Karpas-422 (cell line): Measurements from ENCODE around the gene CCNQ. TPM values are rescaled to one million over a fixed set of nuclear protein-coding genes. Genes with fewer than 3 reads are reported as not detected.
A peak's percentile ranks its signal among the peaks of the same experiment; 100 is the strongest.

Source experiments
- DNase-seq: peaks from one replicate; pipeline ENCODE4 v3.0.0-alpha.2; 2015
- H2AFZ ChIP-seq: fragments of 200-600 bp; sonication (generic); 2 replicates; pipeline ENCODE4 v1.6.1; 2014; ENCODE audit warnings: antibody characterized with exemption, low read length, mixed read lengths
- H3K27ac ChIP-seq: fragments of 200-600 bp; sonication (generic); 2 replicates; pipeline ENCODE4 v1.5.1; 2014; ENCODE audit warnings: mild to moderate bottlenecking, low read length, moderate library complexity
- H3K27me3 ChIP-seq: fragments of 200-600 bp; sonication (generic); 2 replicates; pipeline ENCODE4 v1.6.1; 2014; ENCODE audit warnings: low read length, mixed read lengths
- H3K36me3 ChIP-seq: fragments of 200-600 bp; sonication (generic); 2 replicates; pipeline ENCODE4 v1.6.1; 2014; ENCODE audit warnings: low read length, mixed read lengths; ENCODE audit not compliant: insufficient read depth
- H3K4me1 ChIP-seq: fragments of 200-600 bp; sonication (generic); 2 replicates; pipeline ENCODE4 v1.6.1; 2014; ENCODE audit warnings: mild to moderate bottlenecking, low read length, mixed read lengths
- H3K4me2 ChIP-seq: fragments of 200-600 bp; sonication (generic); 2 replicates; pipeline ENCODE4 v1.6.1; 2014; ENCODE audit warnings: low read length, low read depth, mild to moderate bottlenecking; ENCODE audit not compliant: poor library complexity, severe bottlenecking
- H3K4me3 ChIP-seq: fragments of 200-600 bp; sonication (generic); 2 replicates; pipeline ENCODE4 v1.5.1; 2014; ENCODE audit warnings: mild to moderate bottlenecking, antibody characterized with exemption, low read length, mixed read lengths
- H3K79me2 ChIP-seq: fragments of 200-600 bp; sonication (generic); 2 replicates; pipeline ENCODE4 v1.6.1; 2014; ENCODE audit warnings: mild to moderate bottlenecking, low read length, mixed read lengths
- H3K9ac ChIP-seq: fragments of 200-600 bp; sonication (generic); 2 replicates; pipeline ENCODE4 v1.6.0; 2014; ENCODE audit warnings: low read length
- H3K9me2 ChIP-seq: fragments of 200-600 bp; sonication (generic), shearing (Covaris generic); replicated peaks from 2 replicates; pipeline ENCODE4 v1.6.0; 2014; ENCODE audit warnings: mild to moderate bottlenecking, low read length, moderate library complexity; ENCODE audit not compliant: insufficient read depth
- H3K9me3 ChIP-seq: fragments of 300-700, 200-600 bp; sonication (generic); 2 replicates; pipeline ENCODE4 v1.6.1; 2014; ENCODE audit warnings: low read length, mixed read lengths
- H4K20me1 ChIP-seq: fragments of 200-600 bp; sonication (generic); 2 replicates; pipeline ENCODE4 v1.6.1; 2014; ENCODE audit warnings: mild to moderate bottlenecking, antibody characterized with exemption, low read length, low read depth; ENCODE audit not compliant: insufficient read depth
- total RNA-seq: library from RNA; depleted of rRNA; stranded (reverse); fragments of >200 nt; shearing (Covaris generic); gene quantifications from 2 replicates; pipeline ENCODE4 v1.2.3, GENCODE V29; 2014; ENCODE audit warnings: low replicate concordance

The CCNQ gene
- total RNA-seq, 1 experiment from 2014 or later: 29.1 TPM

DNA sequence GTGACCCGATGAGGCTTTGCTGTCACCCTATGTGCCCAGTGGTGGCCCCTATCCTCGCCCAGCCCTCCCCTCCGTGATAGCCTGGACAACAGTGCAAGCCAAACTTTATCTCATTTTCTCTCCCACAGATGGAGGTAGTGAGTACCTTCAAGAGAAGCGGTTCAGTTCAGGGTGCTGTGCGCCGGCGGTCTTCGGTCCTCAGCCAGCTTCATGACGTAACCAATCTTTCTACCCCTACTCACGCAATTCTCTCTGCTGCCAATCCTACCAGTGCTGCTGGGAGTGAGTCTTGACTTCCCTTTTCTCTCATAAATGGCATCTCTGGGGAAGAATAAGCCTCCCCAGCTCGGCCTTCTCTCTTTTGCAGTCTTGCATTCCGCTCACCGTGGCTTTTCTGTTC is 29.5 kb downstream of the CCNQ start:
- Histone ChIP-seq H3K9me3 (no peaks in the 10 kb centered on the region), H3K9me2 (no peaks in the 10 kb centered on the region), H3K79me2 (no peaks in the 10 kb centered on the region), H3K36me3 (no peaks in the 10 kb centered on the region), H2AFZ (no peak overlapping the region), H3K27me3 (no peaks in the 10 kb centered on the region), H3K27ac (no peak overlapping the region), H3K4me3 (no peak overlapping the region), H3K4me1 (no peaks in the 10 kb centered on the region), H3K4me2 (no peak overlapping the region), H4K20me1 (no peaks in the 10 kb centered on the region), H3K9ac (no peak overlapping the region)
- DNase-seq: no peak

DNA sequence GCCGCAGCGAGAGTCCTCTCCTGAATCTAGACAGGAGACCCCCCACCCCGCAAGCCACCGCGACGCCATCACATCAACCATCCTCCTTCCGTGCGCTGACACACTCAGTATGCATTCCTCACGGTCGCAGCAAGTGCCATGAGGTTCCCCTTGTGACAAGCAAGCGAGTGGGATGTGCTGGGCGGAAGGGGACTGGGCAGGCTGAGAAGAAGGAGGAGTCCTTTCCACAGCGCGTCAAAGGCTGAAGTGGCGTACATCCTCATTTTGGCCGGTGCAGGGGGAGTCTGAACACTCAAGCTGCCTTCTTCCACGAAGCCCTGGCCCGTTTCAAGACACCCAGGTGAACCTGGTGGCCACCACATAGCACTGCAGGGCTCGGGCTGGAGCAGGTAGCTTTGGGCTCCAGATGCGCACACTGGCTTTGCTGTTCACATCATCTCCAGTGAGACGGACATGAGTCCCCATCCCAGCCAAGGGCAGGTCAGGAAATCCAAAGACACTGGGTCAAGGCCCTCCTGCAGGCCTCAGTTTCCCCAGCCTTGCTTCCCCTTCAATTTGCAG is 30.4 kb downstream of the CCNQ start:
- Histone ChIP-seq H3K9ac (no peak overlapping the region), H2AFZ (no peak overlapping the region), H3K27me3 (no peaks in the 10 kb centered on the region), H3K4me2 (no peak overlapping the region), H3K4me3 (no peak overlapping the region), H3K36me3 (no peaks in the 10 kb centered on the region), H3K4me1 (no peaks in the 10 kb centered on the region), H3K9me2 (no peaks in the 10 kb centered on the region), H3K79me2 (no peaks in the 10 kb centered on the region), H3K27ac (no peak overlapping the region), H3K9me3 (no peaks in the 10 kb centered on the region), H4K20me1 (no peaks in the 10 kb centered on the region)
- peak; percentile 51 for DNase-seq

DNA sequence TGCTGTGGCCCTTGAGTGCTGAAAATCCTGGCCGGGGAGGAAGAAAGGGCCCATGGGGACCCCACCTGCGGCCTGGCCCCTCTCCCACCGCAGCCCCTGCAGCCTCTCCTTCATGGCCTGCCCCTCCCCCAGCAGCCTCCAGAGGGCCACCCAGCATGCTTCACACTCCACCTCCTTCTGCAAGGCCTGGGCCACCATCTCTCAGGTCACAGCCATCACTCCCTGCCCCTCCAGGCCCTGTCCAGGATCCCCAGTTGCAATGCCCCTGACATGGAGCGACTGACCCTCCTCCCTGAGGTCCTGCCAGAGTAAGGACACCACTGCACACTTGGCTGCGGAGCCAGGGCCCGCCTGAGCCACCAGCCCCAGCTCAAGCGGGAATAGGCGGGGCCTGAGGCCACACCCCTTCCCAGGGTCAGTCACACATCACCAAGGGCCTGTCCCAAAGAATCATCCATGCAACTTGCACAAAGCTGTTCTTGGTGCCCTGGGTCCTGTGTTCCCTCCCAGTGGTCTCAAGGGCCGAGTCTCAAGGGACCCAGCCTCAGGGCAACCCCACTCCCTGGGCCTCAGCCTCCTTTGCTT is 32.9 kb downstream of the CCNQ start:
- Histone ChIP-seq H3K9ac (no peak overlapping the region), H3K36me3 (no peaks in the 10 kb centered on the region), H3K4me2 (no peak overlapping the region), H3K4me3 (no peak overlapping the region), H4K20me1 (no peaks in the 10 kb centered on the region), H2AFZ (no peak overlapping the region), H3K9me3 (no peaks in the 10 kb centered on the region), H3K9me2 (no peaks in the 10 kb centered on the region), H3K79me2 (no peaks in the 10 kb centered on the region), H3K27ac (no peak overlapping the region), H3K27me3 (no peaks in the 10 kb centered on the region), H3K4me1 (no peaks in the 10 kb centered on the region)
- no peak for DNase-seq

DNA sequence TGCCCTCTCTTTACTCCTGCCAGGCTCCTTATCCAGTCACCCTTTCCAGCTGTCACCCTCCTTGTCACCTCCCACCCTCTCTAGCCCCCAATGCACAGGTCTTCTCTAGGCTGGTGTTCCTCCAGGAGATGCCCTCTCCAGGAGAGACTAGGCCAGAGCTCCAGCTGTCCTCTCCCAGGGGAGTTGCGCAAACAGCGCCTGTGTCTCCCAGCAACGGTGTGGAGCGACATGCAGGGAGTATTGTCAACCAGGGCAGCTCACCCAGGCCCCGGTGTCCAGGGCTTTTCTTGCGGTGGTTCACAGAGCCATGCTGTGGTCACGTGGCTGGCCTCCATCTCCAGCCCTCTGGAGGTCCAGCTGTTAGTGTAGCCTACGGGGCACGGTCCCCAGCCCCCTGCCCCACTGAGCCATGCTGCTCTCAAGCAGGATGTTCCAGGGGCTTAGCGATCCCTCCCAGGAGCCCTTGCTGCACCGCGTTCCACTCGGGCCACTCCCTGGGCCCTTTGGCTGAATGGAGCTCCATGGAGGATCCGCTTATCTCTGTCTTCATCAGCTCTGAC is 34.8 kb downstream of the CCNQ start:
- no peak overlapping the region for H2AFZ ChIP-seq
- H3K79me2 ChIP-seq: no peaks in the 10 kb centered on the region
- no peak overlapping the region for H3K9ac ChIP-seq
- no peaks in the 10 kb centered on the region for H3K27me3 ChIP-seq
- H3K36me3 ChIP-seq: no peaks in the 10 kb centered on the region
- no peaks in the 10 kb centered on the region for H3K9me3 ChIP-seq
- H3K9me2 ChIP-seq: no peaks in the 10 kb centered on the region
- DNase-seq: no peak
- no peak overlapping the region for H3K4me2 ChIP-seq
- H3K27ac ChIP-seq: no peak overlapping the region
- H3K4me1 ChIP-seq: no peaks in the 10 kb centered on the region
- H4K20me1 ChIP-seq: no peaks in the 10 kb centered on the region
- H3K4me3 ChIP-seq: no peak overlapping the region

DNA sequence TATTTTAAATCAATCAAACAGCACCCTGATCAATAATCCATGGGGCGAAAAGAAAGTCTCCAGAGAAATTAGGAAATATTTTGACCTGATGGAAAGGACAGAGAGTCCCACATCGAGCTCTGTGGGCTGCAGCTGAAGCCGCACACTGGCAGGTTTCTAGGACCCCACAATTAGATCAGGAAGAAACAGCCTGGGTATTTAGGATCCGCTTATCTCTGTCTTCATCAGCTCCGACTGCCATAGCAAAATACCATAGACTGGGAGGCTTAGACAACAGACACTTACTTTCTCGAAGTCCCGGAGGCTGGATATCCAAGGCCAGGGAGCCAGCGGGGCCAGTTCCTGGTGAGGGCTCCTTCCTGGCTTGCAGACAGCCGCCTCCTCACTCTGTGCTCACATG is 36.4 kb downstream of the CCNQ start:
- H3K9me3 ChIP-seq: no peaks in the 10 kb centered on the region
- no peak overlapping the region for H2AFZ ChIP-seq
- no peak overlapping the region for H3K27ac ChIP-seq
- no peaks in the 10 kb centered on the region for H3K9me2 ChIP-seq
- H4K20me1 ChIP-seq: no peaks in the 10 kb centered on the region
- H3K4me1 ChIP-seq: no peaks in the 10 kb centered on the region; the same call in 1 of the 2 replicates
- H3K27me3 ChIP-seq: no peaks in the 10 kb centered on the region
- H3K79me2 ChIP-seq: no peaks in the 10 kb centered on the region
- no peak overlapping the region for H3K4me2 ChIP-seq
- H3K36me3 ChIP-seq: no peaks in the 10 kb centered on the region
- DNase-seq: no peak
- no peak overlapping the region for H3K4me3 ChIP-seq
- H3K9ac ChIP-seq: no peak overlapping the region

DNA sequence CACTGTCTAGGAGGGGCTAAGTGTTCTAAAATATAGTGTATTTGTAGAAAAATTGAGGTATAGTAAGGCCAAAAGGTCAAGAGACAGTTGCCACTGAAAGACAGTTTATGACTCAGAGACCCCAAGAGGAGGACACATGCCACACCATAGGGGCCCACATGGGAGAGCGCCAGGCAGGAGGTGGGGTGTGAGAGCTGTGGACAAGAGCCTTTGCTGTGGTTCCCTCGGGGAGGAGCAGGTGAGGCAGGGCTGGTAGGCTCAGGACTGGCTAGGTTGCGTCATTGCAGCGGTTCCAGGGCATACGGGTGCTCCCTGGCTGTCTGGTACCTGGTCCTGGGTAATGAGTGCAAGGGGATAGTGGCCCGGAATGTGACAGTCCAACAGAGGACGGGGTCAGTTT is 37.6 kb downstream of the CCNQ start:
- no peaks in the 10 kb centered on the region for H3K27me3 ChIP-seq
- H3K9ac ChIP-seq: no peak overlapping the region
- no peak overlapping the region for H3K4me3 ChIP-seq
- peaks cover 3% of the 10 kb centered on the region; the same call in 1 of the 2 replicates for H3K4me1 ChIP-seq
- no peaks in the 10 kb centered on the region for H3K36me3 ChIP-seq
- no peaks in the 10 kb centered on the region for H3K9me2 ChIP-seq
- H3K27ac ChIP-seq: no peak overlapping the region
- no peaks in the 10 kb centered on the region for H3K9me3 ChIP-seq
- H3K79me2 ChIP-seq: no peaks in the 10 kb centered on the region
- H4K20me1 ChIP-seq: no peaks in the 10 kb centered on the region
- H2AFZ ChIP-seq: no peak overlapping the region
- no peak overlapping the region for H3K4me2 ChIP-seq
- DNase-seq: no peak

DNA sequence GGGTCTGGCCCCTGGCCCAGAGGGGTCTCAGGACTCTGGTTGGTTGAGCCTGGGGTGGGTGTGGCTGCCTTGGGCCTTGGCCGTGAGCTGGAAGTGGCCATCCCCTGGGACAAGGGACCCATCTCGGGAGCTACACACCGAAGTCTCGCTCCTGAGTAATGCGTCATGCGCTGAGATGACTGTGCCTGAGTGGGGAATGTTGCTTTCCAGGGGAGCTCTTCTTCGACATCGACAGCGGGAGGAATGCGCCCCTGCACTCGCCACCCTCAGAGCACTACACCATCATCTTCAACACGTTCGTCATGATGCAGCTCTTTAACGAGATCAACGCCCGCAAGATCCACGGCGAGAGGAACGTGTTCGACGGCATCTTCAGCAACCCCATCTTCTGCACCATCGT is 38.5 kb downstream of the CCNQ start:
- H3K9me3 ChIP-seq: no peaks in the 10 kb centered on the region
- DNase-seq: no peak
- H3K4me2 ChIP-seq: no peak overlapping the region

DNA sequence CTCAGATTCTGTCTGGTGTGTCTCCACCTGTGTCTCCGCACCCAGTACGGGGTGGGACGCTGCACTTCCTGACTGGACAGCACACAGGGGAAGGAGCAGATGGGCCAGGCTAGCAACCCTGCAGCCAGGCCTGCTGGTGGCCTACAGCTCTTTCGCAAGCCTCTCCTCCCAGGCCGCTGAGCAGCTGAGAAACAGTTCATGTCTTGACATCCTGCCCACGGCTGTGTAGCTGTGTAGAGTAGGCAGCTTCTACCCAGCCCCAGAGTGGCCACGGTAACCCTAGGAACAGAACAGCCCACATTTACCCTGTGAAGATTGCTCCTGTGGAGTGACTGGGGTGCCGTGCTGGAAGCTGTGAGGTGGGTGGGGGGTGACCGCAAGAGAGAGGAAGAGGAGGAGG is 38.9 kb downstream of the CCNQ start:
- Histone ChIP-seq H3K9ac (no peak overlapping the region), H3K27me3 (no peaks in the 10 kb centered on the region), H3K4me2 (no peak overlapping the region)

More for the DNA sequence above, 38.5 kb downstream of the CCNQ start:
- no peak overlapping the region for H3K9ac ChIP-seq
- H3K79me2 ChIP-seq: no peaks in the 10 kb centered on the region
- no peaks in the 10 kb centered on the region for H3K36me3 ChIP-seq
- no peak overlapping the region for H3K27ac ChIP-seq
- no peak overlapping the region for H2AFZ ChIP-seq
- no peaks in the 10 kb centered on the region for H3K27me3 ChIP-seq
- H3K4me1 ChIP-seq: peaks cover 3% of the 10 kb centered on the region; the same call in 1 of the 2 replicates
- H3K9me2 ChIP-seq: no peaks in the 10 kb centered on the region
- H3K4me3 ChIP-seq: no peak overlapping the region
- H4K20me1 ChIP-seq: no peaks in the 10 kb centered on the region

More for the DNA sequence above, 38.9 kb downstream of the CCNQ start:
- no peak for DNase-seq
- no peaks in the 10 kb centered on the region for H3K36me3 ChIP-seq
- no peak overlapping the region for H3K27ac ChIP-seq
- no peaks in the 10 kb centered on the region for H4K20me1 ChIP-seq
- no peaks in the 10 kb centered on the region for H3K79me2 ChIP-seq
- no peak overlapping the region for H2AFZ ChIP-seq
- H3K4me1 ChIP-seq: peaks cover 3% of the 10 kb centered on the region; the same call in 1 of the 2 replicates
- no peak overlapping the region for H3K4me3 ChIP-seq
- H3K9me2 ChIP-seq: no peaks in the 10 kb centered on the region
- H3K9me3 ChIP-seq: no peaks in the 10 kb centered on the region
